ENCODE measurements around the gene EPHB3. TPM values are rescaled to one million over a fixed set of nuclear protein-coding genes. Genes with fewer than 3 reads are reported as not detected.

Gene EPHB3
- polyA plus RNA-seq, 3 donors, result 0.71 to 1.2 (median 0.80) TPM

DNA sequence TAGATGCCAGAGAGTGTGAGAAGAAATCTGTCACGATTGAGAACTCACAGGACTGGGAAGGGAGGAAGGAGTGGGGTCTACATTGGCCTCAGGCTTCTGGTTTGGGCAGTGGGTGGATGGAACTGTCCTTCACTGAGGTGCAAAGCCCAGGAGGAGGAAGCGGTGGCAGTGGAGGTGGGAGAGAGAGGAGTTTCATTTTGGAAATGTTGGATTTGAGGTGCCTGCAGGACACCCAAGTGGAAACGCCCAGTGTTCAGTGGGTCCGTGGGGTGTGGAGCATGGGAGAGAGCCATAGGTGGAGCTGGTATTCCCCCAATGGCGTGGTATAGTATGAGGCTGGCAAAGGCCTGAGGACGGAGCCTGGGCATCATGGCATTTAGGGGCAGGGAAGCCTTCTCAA lies 9.3 kb upstream of the EPHB3 start:
- Mint-ChIP-seq H3K4me3 (no peak overlapping the region), H3K9me3 (no peaks in the 10 kb centered on the region), H3K36me3 (no peaks in the 10 kb centered on the region), H3K4me1 (peaks cover 19% of the 10 kb centered on the region), H3K27me3 (ENCODE audit: low read depth in 3 of 3) (peaks cover 8 to 14% (median 9%) of the 10 kb centered on the region in 3 donors), H3K27ac (no peak overlapping the region)
- WGBS (ENCODE audit: insufficient coverage), result 87% methylated on average over 5 of the region's 6 CpGs
- H3K27ac ChIP-seq (ENCODE audit: low read depth in 1 of 2, low read length in 2 of 2), result no peak overlapping the region
- no peak for DNase-seq
- no peak overlapping the region for H3K4me2 ChIP-seq (replicated peaks; ENCODE audit: extremely low read depth, low read length, poor library complexity, severe bottlenecking)
- H3K4me3 ChIP-seq (replicated peaks in 1 of 3; ENCODE audit: low read depth in 2 of 3, low read length in 3 of 3), result no peak overlapping the region
- H3K9ac ChIP-seq (ENCODE audit: insufficient read depth, low read length, poor library complexity, severe bottlenecking), result no peak overlapping the region
- H4K20me1 ChIP-seq (ENCODE audit: insufficient read depth, low read length), result no peaks in the 10 kb centered on the region
- no peaks in the 10 kb centered on the region for H3K27me3 ChIP-seq (ENCODE audit: control insufficient read depth in 2 of 2, insufficient read depth in 2 of 2, low read length in 2 of 2)
- no peaks in the 10 kb centered on the region for H3K36me3 ChIP-seq (replicated peaks in 1 of 2; ENCODE audit: control insufficient read depth in 1 of 2, insufficient read depth in 2 of 2, low read length in 2 of 2)
- H3K79me2 ChIP-seq (ENCODE audit: insufficient read depth, low read length), result no peaks in the 10 kb centered on the region
- TF ChIP-seq CTCF (IDR thresholded peaks at IDR 0.05), result no peak
- intact Hi-C loops (cut with micrococcal nuclease), result no loop called here
- no peak overlapping the region for H2AFZ ChIP-seq (ENCODE audit: insufficient read depth, low read depth, low read length, poor library complexity, severe bottlenecking)
- no peaks in the 10 kb centered on the region for H3K9me3 ChIP-seq (replicated peaks in 1 of 2; ENCODE audit: control insufficient read depth in 1 of 2, insufficient read depth in 1 of 2, low read length in 2 of 2)
- H3K4me1 ChIP-seq (ENCODE audit: control insufficient read depth in 1 of 2, insufficient read depth in 2 of 2, low read length in 2 of 2), result peaks cover 17 to 28% of the 10 kb centered on the region in 2 donors

DNA sequence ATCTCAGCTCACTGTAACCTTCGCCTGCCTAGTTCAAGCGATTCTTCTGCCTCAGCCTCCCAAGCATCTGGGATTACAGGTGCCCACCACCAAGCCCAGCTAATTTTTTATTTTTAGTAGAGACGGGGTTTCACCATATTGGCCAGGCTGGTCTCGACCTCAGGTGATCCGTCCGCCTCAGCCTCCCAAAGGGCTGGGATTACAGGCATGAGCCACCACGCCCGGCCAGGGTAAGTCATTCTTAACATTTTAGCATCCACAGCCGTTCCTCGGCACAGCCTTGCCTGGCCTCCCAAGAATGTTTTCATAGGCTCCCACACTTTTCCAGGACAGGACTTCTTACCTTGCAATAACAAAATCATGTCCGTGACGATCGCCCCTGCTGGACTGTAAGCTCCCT lies 8.7 kb upstream of the EPHB3 start:
- TF ChIP-seq CTCF (IDR thresholded peaks at IDR 0.05), result no peak
- Histone ChIP-seq H3K4me1 (ENCODE audit: control insufficient read depth in 1 of 2, insufficient read depth in 2 of 2, low read length in 2 of 2) (peaks cover 13 to 22% of the 10 kb centered on the region in 2 donors), H3K79me2 (ENCODE audit: insufficient read depth, low read length) (no peaks in the 10 kb centered on the region), H4K20me1 (ENCODE audit: insufficient read depth, low read length) (no peaks in the 10 kb centered on the region), H3K27me3 (ENCODE audit: control insufficient read depth in 2 of 2, insufficient read depth in 2 of 2, low read length in 2 of 2) (no peaks in the 10 kb centered on the region), H3K36me3 (replicated peaks in 1 of 2; ENCODE audit: control insufficient read depth in 1 of 2, insufficient read depth in 2 of 2, low read length in 2 of 2) (no peaks in the 10 kb centered on the region), H2AFZ (ENCODE audit: insufficient read depth, low read depth, low read length, poor library complexity, severe bottlenecking) (no peak overlapping the region), H3K9ac (ENCODE audit: insufficient read depth, low read length, poor library complexity, severe bottlenecking) (no peak overlapping the region), H3K4me3 (replicated peaks in 1 of 3; ENCODE audit: low read depth in 2 of 3, low read length in 3 of 3) (no peak overlapping the region), H3K9me3 (replicated peaks in 1 of 2; ENCODE audit: control insufficient read depth in 1 of 2, insufficient read depth in 1 of 2, low read length in 2 of 2) (no peaks in the 10 kb centered on the region), H3K4me2 (replicated peaks; ENCODE audit: extremely low read depth, low read length, poor library complexity, severe bottlenecking) (no peak overlapping the region), H3K27ac (ENCODE audit: low read depth in 1 of 2, low read length in 2 of 2) (no peak overlapping the region)
- H3K27me3 Mint-ChIP-seq (ENCODE audit: low read depth in 3 of 3), result peaks cover 8 to 16% (median 9%) of the 10 kb centered on the region in 3 donors
- H3K9me3 Mint-ChIP-seq, result no peaks in the 10 kb centered on the region
- H3K36me3 Mint-ChIP-seq, result no peaks in the 10 kb centered on the region
- DNase-seq, result no peak
- H3K4me3 Mint-ChIP-seq, result no peak overlapping the region
- intact Hi-C loops (cut with micrococcal nuclease), result no loop called here
- WGBS (ENCODE audit: insufficient coverage), result 100% methylated on average over 6 of the region's 13 CpGs
- peaks cover 16% of the 10 kb centered on the region for H3K4me1 Mint-ChIP-seq
- H3K27ac Mint-ChIP-seq, result no peak overlapping the region
